CD4-positive, CD25-positive, alpha-beta regulatory T cell (primary cell): ENCODE data around the gene BDH1. TPM values are rescaled to one million over a fixed set of nuclear protein-coding genes. Genes with fewer than 3 reads are reported as not detected.
"Not testable (repeated sequence)": the region's sequence is repeated elsewhere in the genome, so short reads cannot be mapped to it uniquely, and the experiment has no call there.

Experiments
- ATAC-seq, 2 donors: fragments of 150-1000 bp; cut with Tn5 transposase; one replicate each; pipeline ENCODE4 v1.10.0; 2021; ENCODE audit warnings: low read depth in 2 of 2, moderate number of reproducible peaks in 2 of 2, moderate library complexity in 1 of 2
- DNase-seq, 3 donors: peaks; one replicate each; pipeline versions ENCODE4 v3.0.0 to v3.0.0-alpha.2; 2012 to 2022; ENCODE audit warnings: mixed read lengths in 1 of 3
- H3K27ac ChIP-seq: one replicate; pipeline ENCODE4 v1.7.0; 2013; ENCODE audit warnings: mild to moderate bottlenecking, low read length; ENCODE audit not compliant: insufficient read depth, poor library complexity, severe bottlenecking
- H3K27me3 ChIP-seq: one replicate; pipeline ENCODE4 v1.7.0; 2013; ENCODE audit warnings: low read length; ENCODE audit not compliant: control insufficient read depth, insufficient read depth
- H3K36me3 ChIP-seq: one replicate; pipeline ENCODE4 v1.7.0; 2013; ENCODE audit warnings: mild to moderate bottlenecking, low read length, moderate library complexity; ENCODE audit not compliant: control insufficient read depth, insufficient read depth
- H3K4me1 ChIP-seq: 2 replicates; pipeline ENCODE4 v1.7.0; 2013; ENCODE audit warnings: mild to moderate bottlenecking, low read length; ENCODE audit not compliant: insufficient read depth, control insufficient read depth, poor library complexity, severe bottlenecking
- H3K4me3 ChIP-seq: one replicate; pipeline ENCODE4 v1.7.0; 2013; ENCODE audit warnings: low read depth, mild to moderate bottlenecking, low read length, moderate library complexity
- H3K9me3 ChIP-seq, 2 experiments: 1 replicate in 1 of 2; 2 replicates in 1 of 2; pipeline ENCODE4 v1.7.0; 2013; ENCODE audit warnings: low read length in 2 of 2, mild to moderate bottlenecking in 1 of 2, moderate library complexity in 1 of 2; ENCODE audit not compliant: control insufficient read depth in 2 of 2
- H3K27ac Mint-ChIP-seq, 3 donors: one replicate each; pipeline ENCODE4 v1.8.0; 2020 to 2022; ENCODE audit warnings: mild to moderate bottlenecking in 3 of 3, mixed read lengths in 3 of 3, moderate library complexity in 2 of 3
- H3K27me3 Mint-ChIP-seq: one replicate; pipeline ENCODE4 v1.8.0; 2022; ENCODE audit warnings: mild to moderate bottlenecking, mixed read lengths
- H3K36me3 Mint-ChIP-seq: one replicate; pipeline ENCODE4 v1.8.0; 2020; ENCODE audit warnings: mixed read lengths
- H3K4me1 Mint-ChIP-seq, 4 donors: one replicate each; pipeline ENCODE4 v1.8.0; 2020 to 2022; ENCODE audit warnings: mixed read lengths in 4 of 4, mild to moderate bottlenecking in 1 of 4
- H3K4me3 Mint-ChIP-seq, 4 donors: one replicate each; pipeline ENCODE4 v1.8.0; 2020 to 2022; ENCODE audit warnings: mild to moderate bottlenecking in 4 of 4, mixed read lengths in 4 of 4, moderate library complexity in 3 of 4
- H3K9me3 Mint-ChIP-seq, 7 donors: one replicate each; pipeline ENCODE4 v1.8.0; 2020 to 2022; ENCODE audit warnings: mixed read lengths in 7 of 7, mild to moderate bottlenecking in 3 of 7, moderate library complexity in 2 of 7
- polyA plus RNA-seq, 4 donors: library from polyadenylated mRNA; unstranded; fragments of 300-500 nt; fragmentation: Illumina TruSeq; gene quantifications; one replicate each; pipeline ENCODE4 v1.2.3, GENCODE V29; 2021
- total RNA-seq: library from RNA; stranded (reverse); gene quantifications from one replicate; pipeline ENCODE4 v1.2.3, GENCODE V29; 2022

Gene BDH1
- total and polyA plus RNA-seq, 5 donors from 2014 or later: 13.5 to 29.8 (median 20.3) TPM

GRCh38 chr3:197478746-197479668 lies 76.8 kb downstream of the BDH1 start:
- H3K27me3 Mint-ChIP-seq: peaks cover 9% of the 10 kb centered on the region
- H3K4me1 Mint-ChIP-seq: no peaks in the 10 kb centered on the region
- Histone ChIP-seq H3K27me3 (peaks cover 8% of the 10 kb centered on the region), H3K27ac (no peak overlapping the region), H3K4me1 (no peaks in the 10 kb centered on the region), H3K36me3 (no peaks in the 10 kb centered on the region), H3K4me3 (no peak overlapping the region), H3K9me3 (no peaks in the 10 kb centered on the region)
- no peak overlapping the region for H3K27ac Mint-ChIP-seq
- peaks cover 0 to 2% (median 0%) of the 10 kb centered on the region in 7 donors for H3K9me3 Mint-ChIP-seq
- ATAC-seq (no peak), DNase-seq (no peak)
- no peaks in the 10 kb centered on the region for H3K36me3 Mint-ChIP-seq
- no peak overlapping the region for H3K4me3 Mint-ChIP-seq

DNA sequence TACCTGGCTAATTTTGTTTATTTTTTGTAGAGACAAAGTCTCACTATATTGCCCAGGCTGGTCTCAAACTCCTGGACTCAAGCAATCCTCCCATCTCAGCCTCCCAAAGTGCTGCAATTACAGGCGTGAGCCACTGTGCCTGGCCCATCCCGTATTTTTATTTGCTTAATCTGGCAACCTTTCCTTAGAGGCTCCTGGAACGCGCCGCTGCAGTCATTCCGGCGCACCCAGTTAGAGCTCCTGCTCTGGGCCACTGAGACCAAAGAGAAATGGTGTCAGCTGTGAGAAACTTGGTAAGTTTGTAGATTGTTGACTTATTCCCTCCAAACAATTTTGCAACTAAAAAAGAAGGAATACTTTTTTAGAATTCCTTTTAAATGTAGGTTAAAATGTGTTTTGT lies 78.0 kb downstream of the BDH1 start:
- not testable (repeated sequence) for H3K27ac ChIP-seq, H3K4me3 Mint-ChIP-seq, H3K9me3 ChIP-seq, H3K27ac Mint-ChIP-seq, ATAC-seq, H3K4me1 ChIP-seq, DNase-seq, H3K4me1 Mint-ChIP-seq, H3K36me3 ChIP-seq, H3K4me3 ChIP-seq, H3K9me3 Mint-ChIP-seq, H3K36me3 Mint-ChIP-seq
- H3K27me3 ChIP-seq: peaks cover 11% of the 10 kb centered on the region
- H3K27me3 Mint-ChIP-seq: peaks cover 11% of the 10 kb centered on the region

DNA sequence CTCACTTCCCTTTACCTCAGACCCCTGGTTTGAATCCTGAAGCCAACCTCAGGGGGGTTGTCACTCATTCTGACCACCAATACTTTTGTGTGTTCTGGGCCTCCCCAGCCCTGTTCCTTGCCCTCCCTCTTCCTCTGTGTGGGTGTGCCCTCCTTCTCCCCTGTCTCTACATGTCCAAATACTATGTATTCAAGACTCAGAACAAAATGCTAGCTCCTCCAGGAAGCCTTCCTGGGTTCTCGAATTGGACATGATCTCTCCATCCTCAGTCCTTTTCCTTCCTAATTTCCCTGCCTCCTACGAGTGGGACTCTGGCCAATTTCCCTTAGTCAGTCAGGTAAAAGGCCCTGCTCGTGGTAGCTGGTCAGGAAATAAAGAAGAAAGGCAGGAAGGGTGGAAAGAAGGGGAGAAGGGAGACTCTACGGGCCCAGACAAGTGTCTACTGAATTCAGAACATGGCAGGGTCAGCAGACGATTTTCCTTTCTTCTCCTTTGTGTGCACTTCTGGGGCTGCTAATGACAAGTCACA lies 79.7 kb downstream of the BDH1 start:
- no peaks in the 10 kb centered on the region for H3K4me1 ChIP-seq
- no peaks in the 10 kb centered on the region for H3K36me3 ChIP-seq
- Mint-ChIP-seq H3K9me3 (peaks cover 0 to 2% (median 0%) of the 10 kb centered on the region in 7 donors), H3K36me3 (no peaks in the 10 kb centered on the region), H3K4me1 (no peaks in the 10 kb centered on the region), H3K27ac (no peak overlapping the region), H3K4me3 (no peak overlapping the region), H3K27me3 (peaks cover 18% of the 10 kb centered on the region)
- no peaks in the 10 kb centered on the region for H3K9me3 ChIP-seq
- no peak overlapping the region for H3K27ac ChIP-seq
- peaks cover 11% of the 10 kb centered on the region for H3K27me3 ChIP-seq
- no peak for ATAC-seq
- H3K4me3 ChIP-seq: no peak overlapping the region
- DNase-seq: no peak

DNA sequence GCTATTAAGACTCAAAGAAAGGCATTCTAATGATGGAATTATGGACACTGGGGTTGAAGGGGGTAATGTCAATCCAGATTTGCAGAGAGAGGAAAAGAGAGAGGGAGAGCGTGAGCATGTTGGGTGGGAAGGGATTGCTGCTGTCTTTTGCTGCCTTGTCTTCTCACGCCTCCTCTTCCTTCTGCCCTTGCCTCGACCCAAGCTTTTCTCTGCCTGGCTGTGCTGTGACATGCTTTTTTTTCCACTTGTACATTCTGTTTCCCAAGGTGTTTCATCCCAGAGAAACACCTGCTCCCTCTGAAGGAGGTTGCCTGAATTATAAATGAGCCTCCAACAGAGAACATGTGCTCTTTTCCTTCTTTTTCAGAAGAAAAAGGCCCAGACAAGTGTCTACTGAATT lies 80.3 kb downstream of the BDH1 start:
- Mint-ChIP-seq H3K4me1 (no peaks in the 10 kb centered on the region), H3K27me3 (peaks cover 21% of the 10 kb centered on the region), H3K9me3 (peaks cover 0 to 2% (median 0%) of the 10 kb centered on the region in 7 donors), H3K4me3 (no peak overlapping the region), H3K36me3 (no peaks in the 10 kb centered on the region), H3K27ac (no peak overlapping the region)
- Histone ChIP-seq H3K4me3 (no peak overlapping the region), H3K4me1 (no peaks in the 10 kb centered on the region), H3K27me3 (peaks cover 11% of the 10 kb centered on the region), H3K36me3 (no peaks in the 10 kb centered on the region), H3K9me3 (no peaks in the 10 kb centered on the region), H3K27ac (no peak overlapping the region)
- no peak for ATAC-seq
- DNase-seq: no peak

DNA sequence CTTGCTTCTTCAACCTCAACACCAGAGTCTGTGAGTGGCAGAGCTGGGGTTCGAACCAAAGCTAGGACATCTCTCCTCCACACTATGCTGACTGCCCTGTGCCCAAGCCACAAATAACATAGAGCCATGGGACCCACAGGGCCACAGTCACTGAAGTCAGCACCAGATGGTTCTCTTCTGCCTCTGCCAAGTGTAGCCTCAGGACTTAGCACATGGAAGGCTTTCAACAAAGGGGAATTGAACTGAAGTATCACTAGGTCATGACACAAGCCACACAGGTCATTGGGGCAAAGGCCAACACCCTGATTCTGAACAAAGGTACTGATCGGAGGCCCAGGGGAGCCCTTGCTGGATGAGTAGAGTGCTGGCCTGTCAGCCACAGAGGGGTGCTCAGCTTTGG lies 83.6 kb downstream of the BDH1 start:
- H3K27ac Mint-ChIP-seq: no peak overlapping the region
- no peaks in the 10 kb centered on the region for H3K36me3 Mint-ChIP-seq
- H3K27me3 Mint-ChIP-seq: peaks cover 39% of the 10 kb centered on the region
- H3K36me3 ChIP-seq: no peaks in the 10 kb centered on the region
- H3K9me3 ChIP-seq: no peaks in the 10 kb centered on the region
- H3K9me3 Mint-ChIP-seq: peaks cover 0 to 2% (median 0%) of the 10 kb centered on the region in 7 donors
- ATAC-seq (no peak), DNase-seq (no peak)
- H3K4me1 Mint-ChIP-seq: no peaks in the 10 kb centered on the region
- H3K4me1 ChIP-seq: no peaks in the 10 kb centered on the region
- H3K4me3 ChIP-seq: no peak overlapping the region
- peaks cover 7% of the 10 kb centered on the region for H3K27me3 ChIP-seq
- no peak overlapping the region for H3K4me3 Mint-ChIP-seq
- no peak overlapping the region for H3K27ac ChIP-seq

GRCh38 chr3:197471221-197472010 lies 84.4 kb downstream of the BDH1 start:
- Mint-ChIP-seq H3K27ac (no peak overlapping the region), H3K4me3 (no peak overlapping the region), H3K27me3 (peaks cover 39% of the 10 kb centered on the region), H3K36me3 (no peaks in the 10 kb centered on the region), H3K4me1 (no peaks in the 10 kb centered on the region), H3K9me3 (peaks cover 0 to 2% (median 0%) of the 10 kb centered on the region in 7 donors)
- H3K27ac ChIP-seq: no peak overlapping the region
- H3K9me3 ChIP-seq: no peaks in the 10 kb centered on the region
- peaks cover 7% of the 10 kb centered on the region for H3K27me3 ChIP-seq
- no peaks in the 10 kb centered on the region for H3K36me3 ChIP-seq
- H3K4me1 ChIP-seq: no peaks in the 10 kb centered on the region
- ATAC-seq (no peak), DNase-seq (no peak)
- no peak overlapping the region for H3K4me3 ChIP-seq

- Mint-ChIP-seq H3K27me3 (peaks cover 44% of the 10 kb centered on the region), H3K4me3 (no peak overlapping the region), H3K4me1 (no peaks in the 10 kb centered on the region), H3K36me3 (no peaks in the 10 kb centered on the region), H3K9me3 (no peaks in the 10 kb centered on the region), H3K27ac (no peak overlapping the region)
- ATAC-seq (no peak), DNase-seq (no peak)
- H3K4me1 ChIP-seq: no peaks in the 10 kb centered on the region
- H3K27me3 ChIP-seq: peaks cover 5% of the 10 kb centered on the region
- no peak overlapping the region for H3K27ac ChIP-seq
- no peaks in the 10 kb centered on the region for H3K9me3 ChIP-seq
- no peak overlapping the region for H3K4me3 ChIP-seq
- no peaks in the 10 kb centered on the region for H3K36me3 ChIP-seq
These were observed 86.8 kb downstream of the BDH1 start for GRCh38 chr3:197468866-197469382.
